Panc1 (cell line): ENCODE results near the gene INMT. TPM values are rescaled to one million over a fixed set of nuclear protein-coding genes. Genes with fewer than 3 reads are reported as not detected.

Experiments
- ATAC-seq: fragments of 200-7000 bp; cut with Tn5 transposase; 2 replicates; pipeline ENCODE4 v1.9.1; 2020; ENCODE audit warnings: mild to moderate bottlenecking, moderate library complexity
- BruUV-seq: library from RNA; stranded (reverse); fragments of 400-500 nt; replicated peaks from 2 replicates; lab custom pipeline; 2021; lab: Mats Ljungman, UMichigan
- CTCF ChIA-PET: fragments of 300-600 bp; sonication (Branson Sonifier 250); formaldehyde crosslinking; loops from one replicate; lab custom pipeline; 2022; ENCODE audit warnings: antibody characterized with exemption; lab: Charles Lee
- POLR2A ChIA-PET: fragments of 300-600 bp; sonication (Branson Sonifier 250); formaldehyde crosslinking; loops from one replicate; lab custom pipeline; 2022; ENCODE audit warnings: antibody characterized with exemption; lab: Charles Lee
- DNase-seq: peaks from one replicate; pipeline ENCODE4 v3.0.0-alpha.2; 2010; ENCODE audit warnings: low read depth, low spot score
- H3K27ac ChIP-seq: 2 replicates; pipeline ENCODE4 v1.5.1; 2011; ENCODE audit warnings: mild to moderate bottlenecking, low read length, inconsistent platforms
- H3K27me3 ChIP-seq: fragments of 200-500 bp; sonication (Bioruptor generic); 2 replicates; pipeline ENCODE4 v1.6.0; 2014; ENCODE audit warnings: low read length, inconsistent platforms; ENCODE audit not compliant: control insufficient read depth, insufficient read depth
- H3K36me3 ChIP-seq: fragments of 200-500 bp; sonication (Bioruptor generic); 2 replicates; pipeline ENCODE4 v1.5.1; 2014; ENCODE audit warnings: inconsistent platforms, mild to moderate bottlenecking, low read length, moderate library complexity; ENCODE audit not compliant: control insufficient read depth, insufficient read depth
- H3K4me1 ChIP-seq: 2 replicates; pipeline ENCODE4 v1.5.1; 2011; ENCODE audit warnings: inconsistent platforms, mild to moderate bottlenecking, low read length, moderate library complexity; ENCODE audit not compliant: control insufficient read depth, insufficient read depth
- H3K4me3 ChIP-seq, 2 experiments: 2 replicates each; pipeline ENCODE4 v1.5.1; 2011 to 2012; ENCODE audit warnings: low read depth in 2 of 2, low read length in 2 of 2, mild to moderate bottlenecking in 2 of 2, inconsistent platforms in 1 of 2, moderate library complexity in 1 of 2
- H3K9me3 ChIP-seq: fragments of 200-500 bp; sonication (Bioruptor generic); 2 replicates; pipeline ENCODE4 v1.5.1; 2014; ENCODE audit warnings: low read depth, mild to moderate bottlenecking, inconsistent platforms, low read length, moderate library complexity; ENCODE audit not compliant: control insufficient read depth, insufficient read depth
- POLR2AphosphoS5 ChIP-seq: IDR thresholded peaks from 2 replicates; pipeline ENCODE4 v1.6.1; 2012; ENCODE audit warnings: mild to moderate bottlenecking, low read depth, low read length, moderate library complexity
- SIN3A ChIP-seq: IDR thresholded peaks from 2 replicates; pipeline ENCODE4 v1.6.1; 2012; ENCODE audit warnings: low read depth, mild to moderate bottlenecking, low read length, moderate library complexity, borderline replicate concordance; ENCODE audit not compliant: insufficient read depth
- TCF7L2 ChIP-seq: IDR thresholded peaks from 2 replicates; pipeline ENCODE4 v1.6.1; 2011; ENCODE audit warnings: mild to moderate bottlenecking, low read depth, low read length, inconsistent platforms
- in situ Hi-C: cut with HindIII; loops from 2 replicates; pipeline ENCODE4 v1.10.0; 2016; ENCODE audit warnings: low sequenced_read_pairs, low pct_unique_long_range_greater_than_20kb
- intact Hi-C: fragments of 100-400 bp; cut with micrococcal nuclease; formaldehyde crosslinking; loops from one replicate; pipeline ENCODE4 v1.10.0; 2022; ENCODE audit not compliant: unreplicated experiment
- total RNA-seq: library from RNA; stranded (reverse); gene quantifications from one replicate; pipeline ENCODE4 v1.2.1, GENCODE V29; 2021; ENCODE audit not compliant: unreplicated experiment
- TF ChIP-seq, protein P1 (sequence below): fragments of 450-650 bp; IDR thresholded peaks from 2 replicates; pipeline ENCODE4 v1.5.1; 2017; ENCODE audit warnings: mild to moderate bottlenecking
- TF ChIP-seq, protein P2 (sequence below), 2 experiments: IDR thresholded peaks; 2 replicates each; pipeline ENCODE4 v1.6.1; 2011 to 2012; ENCODE audit warnings: low read depth in 2 of 2, control low read depth in 1 of 2, low read length in 1 of 2, mild to moderate bottlenecking in 1 of 2, moderate library complexity in 1 of 2; ENCODE audit not compliant: insufficient read depth in 1 of 2

The INMT gene
- total RNA-seq, 1 experiment from 2014 or later: 0.13 TPM

- ATAC-seq: no peak; the same call in 1 of the 2 replicates
- no peak for TF ChIP-seq SIN3A
- no peak for TF ChIP-seq TCF7L2
- TF ChIP-seq, protein P1, sequence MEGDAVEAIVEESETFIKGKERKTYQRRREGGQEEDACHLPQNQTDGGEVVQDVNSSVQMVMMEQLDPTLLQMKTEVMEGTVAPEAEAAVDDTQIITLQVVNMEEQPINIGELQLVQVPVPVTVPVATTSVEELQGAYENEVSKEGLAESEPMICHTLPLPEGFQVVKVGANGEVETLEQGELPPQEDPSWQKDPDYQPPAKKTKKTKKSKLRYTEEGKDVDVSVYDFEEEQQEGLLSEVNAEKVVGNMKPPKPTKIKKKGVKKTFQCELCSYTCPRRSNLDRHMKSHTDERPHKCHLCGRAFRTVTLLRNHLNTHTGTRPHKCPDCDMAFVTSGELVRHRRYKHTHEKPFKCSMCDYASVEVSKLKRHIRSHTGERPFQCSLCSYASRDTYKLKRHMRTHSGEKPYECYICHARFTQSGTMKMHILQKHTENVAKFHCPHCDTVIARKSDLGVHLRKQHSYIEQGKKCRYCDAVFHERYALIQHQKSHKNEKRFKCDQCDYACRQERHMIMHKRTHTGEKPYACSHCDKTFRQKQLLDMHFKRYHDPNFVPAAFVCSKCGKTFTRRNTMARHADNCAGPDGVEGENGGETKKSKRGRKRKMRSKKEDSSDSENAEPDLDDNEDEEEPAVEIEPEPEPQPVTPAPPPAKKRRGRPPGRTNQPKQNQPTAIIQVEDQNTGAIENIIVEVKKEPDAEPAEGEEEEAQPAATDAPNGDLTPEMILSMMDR: no peak
- TF ChIP-seq, protein P2, sequence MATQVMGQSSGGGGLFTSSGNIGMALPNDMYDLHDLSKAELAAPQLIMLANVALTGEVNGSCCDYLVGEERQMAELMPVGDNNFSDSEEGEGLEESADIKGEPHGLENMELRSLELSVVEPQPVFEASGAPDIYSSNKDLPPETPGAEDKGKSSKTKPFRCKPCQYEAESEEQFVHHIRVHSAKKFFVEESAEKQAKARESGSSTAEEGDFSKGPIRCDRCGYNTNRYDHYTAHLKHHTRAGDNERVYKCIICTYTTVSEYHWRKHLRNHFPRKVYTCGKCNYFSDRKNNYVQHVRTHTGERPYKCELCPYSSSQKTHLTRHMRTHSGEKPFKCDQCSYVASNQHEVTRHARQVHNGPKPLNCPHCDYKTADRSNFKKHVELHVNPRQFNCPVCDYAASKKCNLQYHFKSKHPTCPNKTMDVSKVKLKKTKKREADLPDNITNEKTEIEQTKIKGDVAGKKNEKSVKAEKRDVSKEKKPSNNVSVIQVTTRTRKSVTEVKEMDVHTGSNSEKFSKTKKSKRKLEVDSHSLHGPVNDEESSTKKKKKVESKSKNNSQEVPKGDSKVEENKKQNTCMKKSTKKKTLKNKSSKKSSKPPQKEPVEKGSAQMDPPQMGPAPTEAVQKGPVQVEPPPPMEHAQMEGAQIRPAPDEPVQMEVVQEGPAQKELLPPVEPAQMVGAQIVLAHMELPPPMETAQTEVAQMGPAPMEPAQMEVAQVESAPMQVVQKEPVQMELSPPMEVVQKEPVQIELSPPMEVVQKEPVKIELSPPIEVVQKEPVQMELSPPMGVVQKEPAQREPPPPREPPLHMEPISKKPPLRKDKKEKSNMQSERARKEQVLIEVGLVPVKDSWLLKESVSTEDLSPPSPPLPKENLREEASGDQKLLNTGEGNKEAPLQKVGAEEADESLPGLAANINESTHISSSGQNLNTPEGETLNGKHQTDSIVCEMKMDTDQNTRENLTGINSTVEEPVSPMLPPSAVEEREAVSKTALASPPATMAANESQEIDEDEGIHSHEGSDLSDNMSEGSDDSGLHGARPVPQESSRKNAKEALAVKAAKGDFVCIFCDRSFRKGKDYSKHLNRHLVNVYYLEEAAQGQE (IDR thresholded peaks at IDR 0.05; ENCODE audit: insufficient read depth in 1 of 2, low read depth in 2 of 2, low read length in 1 of 2): no peak
- Histone ChIP-seq H3K27me3 (peaks cover 6% of the 10 kb centered on the region; the same call in 1 of the 2 replicates), H3K27ac (no peak overlapping the region), H3K4me3 (no peak overlapping the region), H3K36me3 (no peaks in the 10 kb centered on the region), H3K9me3 (peaks cover 6% of the 10 kb centered on the region; the same call in 1 of the 2 replicates), H3K4me1 (no peaks in the 10 kb centered on the region)
- POLR2A ChIA-PET: no interaction called here
- intact Hi-C loops: no loop called here
- in situ Hi-C loops: no loop called here
- DNase-seq: no peak
- CTCF ChIA-PET: no interaction called here
- BruUV-seq: no TSS peak
These were observed 29.7 kb upstream of the INMT start for GRCh38 chr7:30722187-30722586.

GRCh38 chr7:30722671-30723070 lies 29.3 kb upstream of the INMT start:
- H3K4me1 ChIP-seq: no peaks in the 10 kb centered on the region
- CTCF ChIA-PET: no interaction called here
- BruUV-seq: no TSS peak
- in situ Hi-C loops: no loop called here
- no peak overlapping the region for H3K4me3 ChIP-seq
- peaks cover 6% of the 10 kb centered on the region; the same call in 1 of the 2 replicates for H3K9me3 ChIP-seq
- H3K27me3 ChIP-seq: peaks cover 6% of the 10 kb centered on the region; the same call in 1 of the 2 replicates
- H3K27ac ChIP-seq: no peak overlapping the region
- intact Hi-C loops: no loop called here
- no peak for ATAC-seq
- H3K36me3 ChIP-seq: no peaks in the 10 kb centered on the region
- POLR2A ChIA-PET: no interaction called here
- TF ChIP-seq SIN3A (no peak), TCF7L2 (no peak), POLR2AphosphoS5 (no peak)
- TF ChIP-seq, protein P2 (IDR thresholded peaks at IDR 0.05; ENCODE audit: insufficient read depth in 1 of 2, low read depth in 2 of 2, low read length in 1 of 2): no peak
- TF ChIP-seq, protein P1: no peak
- no peak for DNase-seq
